Keratinocyte (primary cell): ENCODE measurements around the gene SUCNR1. TPM values are rescaled to one million over a fixed set of nuclear protein-coding genes. Genes with fewer than 3 reads are reported as not detected.

Source experiments
- DNase-seq: peaks from one replicate; pipeline ENCODE4 v3.0.0-alpha.2; 2011; ENCODE audit warnings: low read depth, missing footprints, low spot score
- FAIRE-seq: peaks from 2 replicates; lab custom pipeline; 2011; peaks lifted over from hg19 to GRCh38; lab: Jason Lieb, UNC
- H2AFZ ChIP-seq: 2 replicates; pipeline ENCODE4 v1.6.0; 2012; ENCODE audit warnings: low read length, control low read depth, inconsistent platforms; ENCODE audit not compliant: control insufficient read depth
- H3K27ac ChIP-seq: 2 replicates; pipeline ENCODE4 v1.5.1; 2011; ENCODE audit warnings: low read length; ENCODE audit not compliant: control insufficient read depth, insufficient read depth
- H3K27me3 ChIP-seq: 3 replicates; pipeline ENCODE4 v1.6.0; 2011; ENCODE audit warnings: low read length; ENCODE audit not compliant: control insufficient read depth, insufficient read depth; ENCODE audit errors: extremely low read depth
- H3K36me3 ChIP-seq, 2 experiments: 2 replicates in 1 of 2; 3 replicates in 1 of 2; pipeline ENCODE4 v1.5.1; 2011; ENCODE audit warnings: low read length in 2 of 2, mild to moderate bottlenecking in 1 of 2; ENCODE audit not compliant: control insufficient read depth in 2 of 2, insufficient read depth in 2 of 2; ENCODE audit errors: extremely low read depth in 1 of 2
- H3K4me1 ChIP-seq: 3 replicates; pipeline ENCODE4 v1.5.1; 2011; ENCODE audit warnings: low read length; ENCODE audit not compliant: control insufficient read depth, insufficient read depth; ENCODE audit errors: extremely low read depth
- H3K4me2 ChIP-seq: 3 replicates; pipeline ENCODE4 v1.6.0; 2011; ENCODE audit warnings: low read depth, low read length; ENCODE audit not compliant: control insufficient read depth, insufficient read depth; ENCODE audit errors: extremely low read depth
- H3K4me3 ChIP-seq, 3 experiments: fragments of 200-600 bp in 1 of 3; sonication (generic) in 1 of 3; 2 replicates in 2 of 3; 3 replicates in 1 of 3; pipeline ENCODE4 v1.5.1; 2011 to 2016; ENCODE audit warnings: low read length in 3 of 3, mild to moderate bottlenecking in 3 of 3, control low read depth in 2 of 3, inconsistent platforms in 1 of 3, low read depth in 1 of 3, mixed read lengths in 1 of 3, mixed run types in 1 of 3, moderate library complexity in 1 of 3; ENCODE audit not compliant: control insufficient read depth in 2 of 3, insufficient read depth in 2 of 3; ENCODE audit errors: extremely low read depth in 1 of 3
- H3K79me2 ChIP-seq: 2 replicates; pipeline ENCODE4 v1.6.0; 2012; ENCODE audit warnings: low read length; ENCODE audit not compliant: control insufficient read depth, insufficient read depth
- H3K9ac ChIP-seq: 3 replicates; pipeline ENCODE4 v1.6.0; 2011; ENCODE audit warnings: low read length; ENCODE audit not compliant: control insufficient read depth, insufficient read depth; ENCODE audit errors: extremely low read depth
- H3K9me1 ChIP-seq: 3 replicates; pipeline ENCODE4 v1.6.0; 2011; ENCODE audit warnings: low read length; ENCODE audit not compliant: control insufficient read depth, insufficient read depth; ENCODE audit errors: extremely low read depth
- H3K9me3 ChIP-seq: 2 replicates; pipeline ENCODE4 v1.5.1; 2012; ENCODE audit warnings: low read depth, low read length; ENCODE audit not compliant: control insufficient read depth
- H4K20me1 ChIP-seq: 3 replicates; pipeline ENCODE4 v1.6.0; 2011; ENCODE audit warnings: low read length; ENCODE audit not compliant: control insufficient read depth, insufficient read depth; ENCODE audit errors: extremely low read depth
- EZH2 ChIP-seq: IDR thresholded peaks from one replicate; pipeline ENCODE4 v1.6.1; 2012; ENCODE audit warnings: inconsistent platforms, mild to moderate bottlenecking, low read length, moderate library complexity
- dilution Hi-C: fragments of 300-500 bp; cut with MboI; formaldehyde crosslinking; loops from one replicate; pipeline ENCODE4 v1.7.0; 2020; ENCODE audit warnings: low sequenced_read_pairs; ENCODE audit not compliant: extremely low pct_ligation_motif_present
- polyA plus RNA-seq, 5 experiments: library from polyadenylated mRNA; depleted of rRNA in 3 of 5; stranded (reverse) in 3 of 5; stranded (forward) in 1 of 5; unstranded in 1 of 5; fragments of >200 nt; gene quantifications; 1 replicate in 1 of 5; 2 replicates in 3 of 5; 3 replicates in 1 of 5; pipeline versions ENCODE4 v1.2.1 to v1.2.3, GENCODE V29; 2011 to 2012; ENCODE audit warnings: missing spikeins in 2 of 5, low read depth in 1 of 5, low replicate concordance in 1 of 5
- TF ChIP-seq, protein P1 (sequence below), 3 experiments: IDR thresholded peaks in 1 of 3; conservative IDR thresholded peaks in 1 of 3; optimal IDR thresholded peaks in 1 of 3; 2 replicates in 2 of 3; 3 replicates in 1 of 3; pipeline versions ENCODE3 to v1.5.1; 2011; ENCODE audit warnings: low read length in 3 of 3, mild to moderate bottlenecking in 3 of 3, moderate library complexity in 2 of 3, control low read depth in 1 of 3, inconsistent platforms in 1 of 3; ENCODE audit not compliant: insufficient read depth in 2 of 3; ENCODE audit errors: extremely low read depth in 1 of 3

SUCNR1 gene
- polyA plus RNA-seq, 1 donor (not counting 4 experiments of a cell fraction or from before 2014, with no cell fraction given): not detected

- dilution Hi-C loops: no loop called here
- no peak overlapping the region for H3K27ac ChIP-seq
- TF ChIP-seq, protein P1, sequence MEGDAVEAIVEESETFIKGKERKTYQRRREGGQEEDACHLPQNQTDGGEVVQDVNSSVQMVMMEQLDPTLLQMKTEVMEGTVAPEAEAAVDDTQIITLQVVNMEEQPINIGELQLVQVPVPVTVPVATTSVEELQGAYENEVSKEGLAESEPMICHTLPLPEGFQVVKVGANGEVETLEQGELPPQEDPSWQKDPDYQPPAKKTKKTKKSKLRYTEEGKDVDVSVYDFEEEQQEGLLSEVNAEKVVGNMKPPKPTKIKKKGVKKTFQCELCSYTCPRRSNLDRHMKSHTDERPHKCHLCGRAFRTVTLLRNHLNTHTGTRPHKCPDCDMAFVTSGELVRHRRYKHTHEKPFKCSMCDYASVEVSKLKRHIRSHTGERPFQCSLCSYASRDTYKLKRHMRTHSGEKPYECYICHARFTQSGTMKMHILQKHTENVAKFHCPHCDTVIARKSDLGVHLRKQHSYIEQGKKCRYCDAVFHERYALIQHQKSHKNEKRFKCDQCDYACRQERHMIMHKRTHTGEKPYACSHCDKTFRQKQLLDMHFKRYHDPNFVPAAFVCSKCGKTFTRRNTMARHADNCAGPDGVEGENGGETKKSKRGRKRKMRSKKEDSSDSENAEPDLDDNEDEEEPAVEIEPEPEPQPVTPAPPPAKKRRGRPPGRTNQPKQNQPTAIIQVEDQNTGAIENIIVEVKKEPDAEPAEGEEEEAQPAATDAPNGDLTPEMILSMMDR (optimal IDR thresholded peaks at IDR 0.05 in 1 of 3, IDR thresholded peaks at IDR 0.05 in 1 of 3, conservative IDR thresholded peaks at IDR 0.05 in 1 of 3; ENCODE audit: extremely low read depth in 1 of 3, insufficient read depth in 2 of 3, low read length in 3 of 3): no peak
- TF ChIP-seq EZH2: no peak
- no peaks in the 10 kb centered on the region for H3K36me3 ChIP-seq
- H2AFZ ChIP-seq: no peak overlapping the region
- H3K4me3 ChIP-seq: no peak overlapping the region
- DNase-seq: no peak
- no peak overlapping the region for H3K4me2 ChIP-seq
- H3K9me1 ChIP-seq: no peaks in the 10 kb centered on the region
- H3K9me3 ChIP-seq: no peaks in the 10 kb centered on the region
- H3K79me2 ChIP-seq: no peaks in the 10 kb centered on the region
- no peaks in the 10 kb centered on the region for H3K27me3 ChIP-seq
- H3K9ac ChIP-seq: no peak overlapping the region
- H3K4me1 ChIP-seq: peaks cover 10% of the 10 kb centered on the region
- no peaks in the 10 kb centered on the region for H4K20me1 ChIP-seq
- peak; percentile 39 for FAIRE-seq
Observed at GRCh38 chr3:151841801-151842200, 31.6 kb upstream of the SUCNR1 start.

DNA sequence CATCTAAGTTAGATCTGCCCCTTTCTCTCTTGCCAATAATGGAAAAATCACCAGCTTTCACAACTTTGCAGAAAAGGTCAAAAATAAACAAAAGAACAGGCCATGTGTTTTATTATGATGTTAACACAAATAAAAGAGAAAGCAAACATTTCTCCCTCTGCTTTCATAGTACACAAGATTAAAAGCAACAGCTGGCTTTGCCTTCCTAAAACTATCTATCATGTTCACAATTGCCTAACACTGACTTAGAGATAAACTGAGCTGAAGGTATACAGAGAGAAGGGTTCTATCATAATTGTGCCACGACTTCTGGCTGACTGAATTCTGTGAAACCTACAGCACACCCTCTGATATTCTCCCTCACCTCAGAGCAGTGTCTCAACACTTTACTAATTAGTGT lies 30.2 kb upstream of the SUCNR1 start:
- peaks cover 4% of the 10 kb centered on the region for H3K4me1 ChIP-seq
- no peaks in the 10 kb centered on the region for H3K27me3 ChIP-seq
- H3K79me2 ChIP-seq: no peaks in the 10 kb centered on the region
- H2AFZ ChIP-seq: peak overlapping the region; percentile 73
- H3K9me3 ChIP-seq: no peaks in the 10 kb centered on the region
- TF ChIP-seq, protein P1 (optimal IDR thresholded peaks at IDR 0.05 in 1 of 3, IDR thresholded peaks at IDR 0.05 in 1 of 3, conservative IDR thresholded peaks at IDR 0.05 in 1 of 3; ENCODE audit: extremely low read depth in 1 of 3, insufficient read depth in 2 of 3, low read length in 3 of 3): no peak
- TF ChIP-seq EZH2: no peak
- no peak overlapping the region for H3K4me3 ChIP-seq
- no peak overlapping the region for H3K27ac ChIP-seq
- dilution Hi-C loops: no loop called here
- H3K4me2 ChIP-seq: no peak overlapping the region
- no peaks in the 10 kb centered on the region for H4K20me1 ChIP-seq
- FAIRE-seq (no peak), DNase-seq (no peak)
- no peak overlapping the region for H3K9ac ChIP-seq
- no peaks in the 10 kb centered on the region for H3K9me1 ChIP-seq
- no peaks in the 10 kb centered on the region for H3K36me3 ChIP-seq
